HepG2 (cell line): Measurements from ENCODE around the gene BBS5. TPM values are rescaled to one million over a fixed set of nuclear protein-coding genes. Genes with fewer than 3 reads are reported as not detected.
A peak's percentile ranks its signal among the peaks of the same experiment; 100 is the strongest.

Experiments used
- CBX5 ChIP-seq: sonication (generic); formaldehyde crosslinking; IDR thresholded peaks from 2 replicates; pipeline ENCODE4 v1.4.0; 2020; ENCODE audit warnings: missing genetic modification reagents, borderline replicate concordance
- CEBPG ChIP-seq: IDR thresholded peaks from 2 replicates; pipeline ENCODE4 v1.6.1; 2016
- E2F5 ChIP-seq: sonication (generic); formaldehyde crosslinking; conservative IDR thresholded peaks from 2 replicates; pipeline ENCODE4 v1.4.0; 2020; ENCODE audit warnings: missing genetic modification reagents
- KDM2A ChIP-seq: sonication (generic); formaldehyde crosslinking; IDR thresholded peaks from 2 replicates; pipeline ENCODE4 v1.4.0; 2020; ENCODE audit warnings: low read depth, missing genetic modification reagents, borderline replicate concordance
- KDM4B ChIP-seq: sonication (generic); formaldehyde crosslinking; IDR thresholded peaks from 2 replicates; pipeline ENCODE4 v1.4.0; 2020; ENCODE audit warnings: missing genetic modification reagents
- KMT2A ChIP-seq: sonication (generic); formaldehyde crosslinking; IDR thresholded peaks from 2 replicates; pipeline ENCODE4 v1.4.0; 2020; ENCODE audit warnings: missing genetic modification reagents
- NAIF1 ChIP-seq: sonication (generic); formaldehyde crosslinking; IDR thresholded peaks from 2 replicates; pipeline ENCODE4 v1.5.0; 2020; ENCODE audit warnings: mild to moderate bottlenecking, missing genetic modification reagents, borderline replicate concordance
- PRDM10 ChIP-seq: sonication (generic); formaldehyde crosslinking; IDR thresholded peaks from 2 replicates; pipeline ENCODE4 v1.4.0; 2020; ENCODE audit warnings: low read depth, missing genetic modification reagents
- PRMT3 ChIP-seq: sonication (generic); formaldehyde crosslinking; IDR thresholded peaks from 2 replicates; pipeline ENCODE4 v1.8.1; 2022; ENCODE audit warnings: low read depth, mild to moderate bottlenecking, moderate library complexity, missing genetic modification reagents, borderline replicate concordance
- RAD51 ChIP-seq: fragments of 450-650 bp; IDR thresholded peaks from 2 replicates; pipeline ENCODE4 v1.6.1; 2016; ENCODE audit warnings: borderline replicate concordance
- RXRA ChIP-seq: sonication (generic); formaldehyde crosslinking; IDR thresholded peaks from 2 replicates; pipeline ENCODE4 v1.5.1; 2020; ENCODE audit warnings: missing genetic modification reagents
- SP4 ChIP-seq: sonication (generic); formaldehyde crosslinking; IDR thresholded peaks from 2 replicates; pipeline ENCODE4 v1.8.1; 2023; ENCODE audit warnings: mild to moderate bottlenecking, missing genetic modification reagents
- SSRP1 ChIP-seq: IDR thresholded peaks from 2 replicates; pipeline ENCODE4 v1.6.1; 2016; ENCODE audit warnings: control low read depth
- ZNF121 ChIP-seq: sonication (generic); formaldehyde crosslinking; IDR thresholded peaks from 2 replicates; pipeline ENCODE4 v1.5.0; 2020; ENCODE audit warnings: mild to moderate bottlenecking, missing genetic modification reagents
- ZNF142 ChIP-seq: sonication (generic); formaldehyde crosslinking; IDR thresholded peaks from 2 replicates; pipeline ENCODE4 v1.4.0; 2020; ENCODE audit warnings: missing genetic modification reagents
- ZNF503 ChIP-seq: sonication (generic); formaldehyde crosslinking; IDR thresholded peaks from 2 replicates; pipeline ENCODE4 v1.4.0; 2020; ENCODE audit warnings: missing genetic modification reagents
- ZSCAN21 ChIP-seq: sonication (generic); formaldehyde crosslinking; IDR thresholded peaks from 2 replicates; pipeline ENCODE4 v1.8.0; 2022; ENCODE audit warnings: mild to moderate bottlenecking, missing genetic modification reagents, moderate library complexity, borderline replicate concordance
- polyA plus RNA-seq, 8 experiments: library from polyadenylated mRNA; depleted of rRNA in 3 of 8; stranded (reverse) in 7 of 8; unstranded in 1 of 8; fragments of >200 nt; fragmentation: Illumina TruSeq in 4 of 8; extraction: Trizol in 4 of 8; gene quantifications; 2 replicates each; pipeline versions ENCODE4 v1.2.1 to v1.2.3, GENCODE V29; 2011 to 2016; ENCODE audit warnings: low read depth in 4 of 8, missing spikeins in 1 of 8, mixed read lengths in 1 of 8; ENCODE audit not compliant: insufficient read depth in 1 of 8
- total RNA-seq, 5 experiments: library from RNA; depleted of rRNA; stranded (reverse); fragments of >200 nt; fragmentation: Illumina TruSeq; extraction: Trizol; gene quantifications; 2 replicates each; pipeline ENCODE4 v1.2.3, GENCODE V29; 2016; ENCODE audit warnings: low read depth in 1 of 5

Gene BBS5
- total and polyA plus RNA-seq, 2 of the 13 experiments (the other 11 are each of a cell fraction or from before 2014, with no cell fraction given), result 1.8 to 4.5 TPM

GRCh38 chr2:169479257-169480078 is at the start of gene BBS5 (continued):
- TF ChIP-seq PRDM10 (peak; percentile 59; the same call in 1 of the 2 replicates), ZNF121 (CRISPR knock-in tag) (peak; percentile 37; the same call in 1 of the 2 replicates), NAIF1 (CRISPR knock-in tag) (peak; percentile 93), RXRA (peak; percentile 78), KDM2A (CRISPR knock-in tag) (peak; percentile 99), ZSCAN21 (peak; percentile 95), ZNF142 (CRISPR knock-in tag) (peak; percentile 85; the same call in 1 of the 2 replicates), E2F5 (CRISPR knock-in tag) (peak; percentile 64), CBX5 (CRISPR knock-in tag) (peak; percentile 77; the same call in 1 of the 2 replicates), ZNF503 (CRISPR knock-in tag) (peak; percentile 47; the same call in 1 of the 2 replicates), CEBPG (CRISPR knock-in tag) (peak; percentile 7; the same call in 1 of the 2 replicates), SP4 (CRISPR knock-in tag) (no peak), PRMT3 (CRISPR knock-in tag) (peak; percentile 83), KDM4B (CRISPR knock-in tag) (peak; percentile 60), RAD51 (no peak), SSRP1 (no peak), KMT2A (CRISPR knock-in tag) (peak; percentile 98)
